Uterus (tissue), 2 donors: ENCODE results near the gene KCNN3.

Experiments
- CTCF ChIP-seq, 4 experiments: fragments of 200-600 bp in 2 of 4; fragments of 450-650 bp in 2 of 4; sonication (generic) in 2 of 4; IDR thresholded peaks; one replicate each; pipeline ENCODE4 v1.5.1; 2016 to 2019; ENCODE audit warnings: antibody characterized with exemption in 4 of 4, mild to moderate bottlenecking in 2 of 4, moderate library complexity in 1 of 4
- POLR2A ChIP-seq, 2 donors: fragments of 450-650 bp; IDR thresholded peaks; one replicate each; pipeline ENCODE4 v1.6.1; 2016; ENCODE audit warnings: antibody characterized with exemption in 2 of 2, mild to moderate bottlenecking in 1 of 2, moderate library complexity in 1 of 2

GRCh38 chr1:154802982-154803920 is 66.8 kb downstream of the KCNN3 start:
- TF ChIP-seq POLR2A (IDR thresholded peaks at IDR 0.05) (no peak), CTCF (IDR thresholded peaks at IDR 0.05) (no peak)
